HL-60/S4 treated with retinoic acid at 250 ng/mL for 4 days and 3 days (cell line): Measurements from ENCODE around the gene ZC3H15.

Experiments
- in situ Hi-C: fragments of 300-500 bp; cut with MboI; formaldehyde crosslinking; loops from 2 replicates; pipeline ENCODE4 v1.7.0; 2022; ENCODE audit warnings: low sequenced_read_pairs

Gene ZC3H15

DNA sequence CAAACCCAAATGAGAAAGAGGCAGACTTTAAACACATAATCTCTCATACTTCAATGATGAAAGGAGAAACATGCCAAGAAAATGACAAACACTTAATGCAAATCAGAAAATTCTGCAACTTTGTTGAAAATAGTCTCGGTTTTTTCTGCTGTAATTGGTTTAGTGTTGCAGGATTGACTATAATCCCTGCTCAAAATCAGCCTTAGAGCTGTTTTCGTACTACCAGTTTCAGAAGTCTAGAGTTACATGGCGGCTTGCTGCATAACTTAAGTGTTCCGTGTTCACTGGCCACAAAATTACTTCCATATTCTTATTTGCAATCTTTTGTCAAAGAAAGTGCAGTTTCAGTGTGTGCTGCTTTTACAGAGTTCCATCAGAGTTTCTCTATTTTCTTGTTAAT lies 54.9 kb downstream of the ZC3H15 start:
- in situ Hi-C loops = no loop called here

DNA sequence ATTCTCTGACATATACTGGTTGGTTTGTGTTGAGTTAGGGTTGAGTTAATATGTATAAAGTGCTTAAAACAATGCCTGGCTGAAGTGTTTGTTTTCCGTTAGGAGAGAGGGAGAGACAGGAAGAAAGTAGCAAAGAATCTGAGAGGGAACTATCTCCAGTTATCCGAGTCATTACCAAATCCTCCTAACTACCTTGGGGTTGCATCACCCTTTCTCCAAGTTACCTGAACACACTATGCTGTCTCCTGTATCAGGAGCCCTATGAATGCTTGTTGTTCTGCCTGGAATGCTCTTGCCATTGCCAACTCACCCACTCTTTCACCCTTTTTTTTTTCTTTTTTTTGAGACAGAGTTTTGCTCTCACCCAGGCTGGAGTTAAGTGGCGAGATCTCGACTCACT lies 55.9 kb downstream of the ZC3H15 start:
- in situ Hi-C loops = no loop called here

DNA sequence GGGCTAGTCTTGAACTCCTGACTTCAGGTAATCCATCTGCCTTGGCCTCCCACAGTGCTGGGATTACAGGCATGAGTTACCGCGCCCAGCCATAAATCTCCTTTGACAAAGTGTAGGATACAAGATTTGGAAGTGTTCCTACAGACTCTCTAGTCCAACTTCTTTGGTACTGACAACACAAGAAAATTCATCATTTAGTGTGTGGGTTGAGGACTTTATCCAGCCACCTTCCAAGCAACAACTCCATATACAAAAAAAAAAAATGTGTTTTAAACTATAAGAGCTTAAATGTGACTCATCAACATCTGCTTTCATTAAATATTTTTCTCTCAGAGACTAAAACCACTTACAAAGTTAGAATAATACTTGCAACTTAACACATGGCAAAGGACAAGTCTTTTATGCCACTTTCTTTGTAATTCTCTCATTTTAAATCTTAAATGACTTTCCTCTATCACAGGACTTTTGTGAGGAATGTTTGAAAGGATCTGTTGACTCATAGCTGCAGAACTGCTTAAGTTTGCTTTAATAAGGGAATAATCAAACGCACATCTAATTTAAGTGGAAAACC lies 57.6 kb downstream of the ZC3H15 start:
- in situ Hi-C loops = no loop called here

DNA sequence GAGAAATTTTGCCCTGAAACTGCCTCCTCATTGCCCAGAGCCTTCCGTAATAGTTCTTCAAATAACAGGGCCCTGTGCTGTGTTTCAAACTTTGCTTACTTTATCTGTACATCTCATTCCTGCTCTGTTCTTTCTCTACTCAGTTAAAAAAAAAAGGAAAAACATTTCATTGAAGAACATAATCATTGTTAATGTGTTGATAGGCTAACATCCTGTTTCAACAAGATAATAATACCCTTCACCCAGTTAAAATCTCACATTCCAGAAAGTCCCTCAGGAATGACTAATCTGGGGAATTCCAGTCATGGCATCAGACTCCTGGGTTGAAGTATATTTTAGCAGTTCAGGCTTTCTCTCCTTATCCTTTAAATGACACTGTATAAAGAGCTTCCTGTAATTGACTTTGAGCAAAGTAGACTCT lies 58.2 kb downstream of the ZC3H15 start:
- in situ Hi-C loops = no loop called here

DNA sequence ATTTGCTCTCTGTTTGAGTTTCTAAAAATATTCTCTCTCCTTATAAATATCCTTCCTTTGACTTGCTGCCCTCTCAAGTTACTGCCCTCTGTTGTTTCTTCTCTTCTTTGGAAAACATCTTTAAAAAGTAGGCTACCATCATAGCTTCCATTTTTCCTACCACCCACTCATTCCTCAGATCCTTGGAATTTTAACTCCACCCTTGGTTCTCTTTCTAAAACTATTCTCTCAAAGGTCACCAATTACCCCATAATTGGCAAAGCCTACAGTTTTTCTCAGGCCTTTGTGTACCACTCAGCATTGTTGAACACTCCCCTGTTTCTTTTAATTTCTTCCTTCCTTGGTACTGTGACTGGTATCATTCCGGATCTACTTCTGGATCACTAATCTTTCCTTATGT lies 60.8 kb downstream of the ZC3H15 start:
- in situ Hi-C loops = no loop called here

DNA sequence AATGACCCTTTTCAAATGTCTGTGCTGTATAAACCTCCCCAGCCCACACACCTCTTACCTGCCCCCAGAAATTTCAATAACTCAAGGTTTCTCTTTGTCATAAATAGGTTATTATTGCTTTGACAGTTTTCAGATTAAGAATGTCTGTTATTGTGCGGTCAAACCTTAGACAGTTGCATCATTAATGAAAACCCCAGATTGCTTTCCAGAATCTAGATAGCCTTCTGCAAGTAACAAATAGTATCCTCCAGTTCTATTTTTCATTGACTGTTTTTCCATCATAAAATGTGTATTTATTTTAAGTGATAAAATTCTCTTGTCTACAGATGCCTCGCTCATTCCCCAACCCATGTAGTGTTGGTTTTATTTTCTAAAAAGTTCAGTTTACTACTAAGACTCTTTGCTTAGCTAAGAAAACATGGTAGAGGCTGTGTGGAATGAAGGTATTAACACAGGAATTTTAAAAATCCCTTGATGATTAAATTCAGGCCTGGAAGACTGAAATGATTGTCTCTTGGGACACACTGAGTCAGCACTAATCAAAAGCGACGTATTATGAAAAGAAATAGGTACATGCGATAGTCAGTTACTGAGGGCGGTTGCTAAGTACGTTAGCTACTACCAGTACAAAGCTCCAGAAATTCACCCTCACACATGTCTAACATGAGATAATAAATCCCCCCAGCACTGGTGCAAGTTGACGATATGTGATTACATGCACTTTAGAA lies 65.4 kb downstream of the ZC3H15 start:
- in situ Hi-C loops = no loop called here

DNA sequence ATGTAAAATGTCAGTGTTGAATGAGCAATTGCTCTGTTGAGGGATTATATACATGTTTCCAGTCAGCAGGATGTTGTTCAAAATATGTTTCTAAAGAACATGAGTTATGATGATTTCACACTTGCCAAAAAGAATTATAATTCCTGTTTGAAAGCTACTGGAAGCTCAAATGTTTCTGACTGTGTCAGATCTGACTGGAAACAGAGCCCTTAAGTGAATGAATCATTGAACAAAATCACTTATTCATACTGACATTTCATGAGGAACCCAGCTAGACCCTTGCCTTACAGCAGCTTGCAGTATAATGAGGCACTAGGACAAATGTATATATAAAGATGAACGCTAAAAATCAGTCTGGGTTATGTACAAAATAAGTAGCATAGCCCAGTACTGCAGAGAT lies 68.4 kb downstream of the ZC3H15 start:
- in situ Hi-C loops = no loop called here

DNA sequence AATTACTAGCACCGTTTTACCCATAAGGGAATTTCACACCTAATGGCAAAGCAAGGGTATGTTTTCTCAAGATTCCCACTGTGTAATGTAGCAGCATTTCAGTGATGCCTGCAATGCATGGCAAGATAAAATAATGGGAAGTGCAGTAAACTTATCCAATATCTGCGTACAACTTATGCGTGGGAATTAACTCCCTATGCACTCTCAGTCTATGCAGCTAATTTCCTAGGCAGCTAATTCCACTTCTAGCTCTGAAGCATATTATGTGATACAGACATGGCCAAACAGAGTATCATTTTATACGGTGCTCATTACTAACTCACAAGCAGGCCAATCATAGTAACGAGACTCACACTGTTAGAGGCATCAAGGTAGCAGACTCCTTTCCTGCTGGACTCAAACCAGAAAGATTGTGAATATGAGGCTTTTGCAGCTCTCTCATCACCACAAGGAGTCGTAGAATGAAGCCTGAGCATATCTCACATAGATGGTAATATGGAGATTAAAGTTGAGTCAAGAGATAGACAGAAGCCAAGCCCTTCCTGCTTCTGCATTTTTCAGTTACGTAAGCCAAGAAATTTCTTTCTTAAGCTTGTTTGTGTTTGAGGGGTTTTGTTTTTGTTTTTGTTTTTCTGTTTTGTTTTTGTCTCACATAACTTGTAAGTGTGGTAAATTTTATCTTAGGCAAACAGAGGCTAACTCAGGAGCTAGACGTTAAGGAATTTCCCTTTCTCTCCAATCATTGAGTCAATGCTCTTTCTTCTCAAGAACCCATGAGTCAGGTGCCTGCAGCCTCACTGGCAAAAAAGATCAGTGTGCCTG lies 69.0 kb downstream of the ZC3H15 start:
- in situ Hi-C loops = no loop called here

DNA sequence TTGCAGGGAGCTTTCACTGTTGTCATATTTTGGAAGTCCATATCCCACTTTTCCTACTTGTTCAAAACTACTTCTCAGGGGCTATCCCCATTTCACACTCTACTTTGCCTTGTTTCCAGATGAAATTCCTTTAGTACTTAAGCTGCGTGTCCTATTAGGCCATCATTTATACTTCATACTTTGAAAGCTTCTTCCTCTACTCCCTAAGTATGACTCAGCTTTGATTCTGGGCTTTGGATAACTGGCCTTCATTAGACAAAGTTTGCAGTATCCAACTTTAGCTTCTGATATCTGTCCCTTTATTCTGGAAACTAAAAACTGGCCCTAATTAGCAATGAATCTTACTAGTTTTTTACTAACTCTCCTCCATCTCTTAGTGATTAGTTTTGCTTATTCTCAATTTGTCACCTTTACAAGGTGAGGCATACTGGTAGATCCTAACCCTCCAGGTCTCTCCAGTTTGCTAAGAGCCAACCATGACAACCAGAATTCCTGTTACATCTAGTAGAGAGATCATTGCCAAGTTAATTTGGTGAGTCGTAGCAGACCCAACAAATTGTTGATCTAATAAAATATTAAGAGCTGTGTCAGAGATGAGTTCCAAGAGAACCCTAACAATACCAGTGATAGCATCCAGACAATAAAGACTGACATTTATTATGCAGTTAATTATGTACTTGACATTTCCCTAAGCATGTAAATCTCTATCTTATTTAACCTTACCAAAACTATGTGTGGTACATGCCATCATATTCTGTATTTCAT lies 72.6 kb downstream of the ZC3H15 start:
- in situ Hi-C loops = no loop called here
